Activated CD8-positive, alpha-beta memory T cell treated with anti-CD3 and anti-CD28 coated beads for 48 hours (primary cell): ENCODE measurements around the gene PAM.
"Not testable (repeated sequence)": the region's sequence is repeated elsewhere in the genome, so short reads cannot be mapped to it uniquely, and the experiment has no call there.

Experiments
- DNase-seq, 3 experiments: peaks; one replicate each; pipeline ENCODE4 v3.0.0-alpha.2; 2020; ENCODE audit warnings: low read depth in 2 of 3, low spot score in 2 of 3

The PAM gene

DNA sequence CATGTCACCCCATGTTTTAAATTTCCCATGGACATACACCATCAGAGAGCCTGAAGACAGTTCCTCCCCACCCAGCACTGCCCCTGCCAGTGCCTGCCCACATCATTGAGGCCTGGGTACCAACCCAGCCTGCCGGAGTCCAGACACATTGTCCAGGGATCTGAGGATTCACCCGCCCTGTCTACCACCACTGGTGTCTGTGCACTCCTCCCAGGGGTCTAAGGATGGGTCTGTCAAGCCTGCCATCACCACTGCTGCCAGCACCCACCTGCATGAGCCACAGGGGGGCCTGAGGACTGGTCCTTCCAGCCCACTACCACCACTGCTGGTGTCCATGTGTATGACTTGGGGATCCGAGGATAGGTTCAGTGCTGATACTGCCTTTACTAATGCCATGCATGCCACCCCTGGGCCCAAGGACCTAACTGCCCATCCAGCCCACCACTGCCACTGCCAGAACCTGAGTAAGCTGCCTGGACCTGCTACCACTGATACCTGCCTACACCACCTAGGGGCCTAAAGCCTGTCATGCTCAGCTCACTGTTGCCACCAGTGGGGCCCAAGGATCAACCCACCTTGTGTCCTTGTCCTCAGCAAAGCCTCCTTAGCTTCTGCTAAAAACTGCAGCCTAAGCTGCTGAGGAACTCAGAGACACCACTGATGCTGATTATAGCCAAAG is 227.0 kb downstream of the PAM start:
- DNase-seq: no peak

DNA sequence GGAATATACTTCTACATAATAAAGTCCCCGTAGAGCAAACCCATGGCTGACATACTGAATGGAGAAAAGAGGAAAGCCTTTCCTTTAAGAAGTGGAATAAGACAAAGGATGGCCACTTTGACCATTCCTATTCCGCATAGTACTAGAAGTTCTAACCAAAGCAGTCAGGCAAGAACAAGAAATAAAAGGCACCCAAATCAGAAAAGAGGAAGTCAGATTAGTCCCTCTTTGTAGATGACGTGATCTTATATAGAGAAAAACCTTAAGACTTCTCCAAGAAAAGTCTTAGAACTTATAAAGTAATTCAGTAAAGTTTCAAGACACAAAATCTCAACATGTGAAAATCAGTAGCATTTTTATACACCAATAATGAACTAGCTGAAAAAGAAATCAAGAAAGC is 231.0 kb downstream of the PAM start:
- DNase-seq: no peak

DNA sequence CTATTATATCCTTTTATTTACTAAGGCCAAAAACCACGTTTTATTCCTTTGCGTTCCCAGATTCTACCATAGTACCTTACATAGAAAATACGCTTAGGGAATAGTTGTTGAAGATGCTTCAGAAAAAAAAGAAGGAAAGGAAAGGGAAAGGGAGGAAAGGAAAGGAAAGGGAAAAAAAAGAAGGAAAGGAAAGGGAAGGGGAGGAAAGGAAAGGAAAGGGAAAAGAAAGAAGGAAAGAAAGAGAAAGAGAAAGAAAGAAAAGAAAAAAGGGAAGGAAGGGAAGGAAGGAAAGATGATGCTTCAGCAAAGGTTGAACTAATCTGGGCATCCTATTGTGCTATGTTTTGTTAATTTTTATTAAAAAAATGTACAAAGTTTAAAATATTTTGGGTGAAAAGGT is 233.4 kb downstream of the PAM start:
- DNase-seq: no peak

DNA sequence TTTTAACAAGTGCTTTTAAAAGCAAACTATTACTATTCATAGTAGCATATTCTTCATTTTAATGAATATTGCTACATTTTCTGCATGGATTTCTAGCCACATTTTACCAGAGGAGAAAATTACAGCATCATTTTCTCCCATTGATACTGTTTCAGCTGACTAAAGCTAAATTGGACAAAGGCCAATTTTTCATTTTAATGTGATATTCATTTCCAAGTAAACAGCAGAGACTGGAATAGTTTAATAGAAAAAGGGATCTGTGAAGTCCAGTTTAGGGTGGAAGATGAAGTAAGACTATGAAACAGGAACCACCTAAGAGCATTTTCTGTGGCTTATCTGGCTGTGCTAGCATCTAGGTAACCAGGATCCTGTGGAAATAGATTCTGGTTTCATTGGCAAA is 236.7 kb downstream of the PAM start:
- no peak for DNase-seq

DNA sequence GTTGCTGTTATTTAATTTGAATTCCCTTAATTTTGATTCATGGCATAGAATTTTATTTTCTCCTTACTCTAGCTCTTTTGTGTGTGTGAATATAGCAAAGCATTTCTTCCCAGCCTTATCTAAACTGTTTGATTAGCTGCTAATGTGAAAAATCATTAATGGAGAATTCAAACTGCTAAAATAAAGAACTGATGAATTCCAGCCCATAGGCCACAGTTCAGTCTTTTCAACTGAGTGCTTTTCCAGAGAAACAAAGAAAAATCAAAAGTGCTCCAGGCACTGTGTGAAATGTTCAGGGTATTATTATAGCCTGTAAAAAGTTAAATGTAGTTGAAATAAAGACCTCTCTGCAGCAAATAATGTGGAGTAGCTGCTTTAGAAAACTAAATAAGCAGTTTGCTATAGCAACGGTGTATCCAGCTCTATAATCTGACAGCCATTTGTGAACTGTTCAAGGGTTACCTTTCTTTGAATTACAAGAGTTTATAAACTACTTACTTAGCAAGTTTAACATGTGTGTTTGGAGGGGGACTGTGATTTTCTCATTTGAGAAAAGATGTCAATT is 241.0 kb downstream of the PAM start:
- no peak for DNase-seq

DNA sequence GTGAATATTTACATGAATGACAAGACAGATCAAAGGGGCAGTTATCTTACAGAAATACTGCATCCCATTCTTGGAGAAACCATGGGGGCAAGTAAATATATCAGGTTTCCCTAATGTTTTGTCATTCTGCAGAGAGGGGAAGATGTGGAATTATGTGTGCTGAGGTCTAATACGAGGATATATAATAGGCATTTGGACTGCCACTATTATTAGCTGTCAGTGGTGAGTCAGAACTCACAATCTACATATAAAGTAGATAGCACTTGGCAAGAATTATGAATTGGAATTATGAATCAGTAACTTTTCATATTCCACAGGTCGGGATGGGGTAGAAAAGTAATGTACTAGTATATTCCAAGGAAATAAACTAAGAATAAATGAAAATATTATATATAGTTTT is 243.1 kb downstream of the PAM start:
- DNase-seq: no peak

DNA sequence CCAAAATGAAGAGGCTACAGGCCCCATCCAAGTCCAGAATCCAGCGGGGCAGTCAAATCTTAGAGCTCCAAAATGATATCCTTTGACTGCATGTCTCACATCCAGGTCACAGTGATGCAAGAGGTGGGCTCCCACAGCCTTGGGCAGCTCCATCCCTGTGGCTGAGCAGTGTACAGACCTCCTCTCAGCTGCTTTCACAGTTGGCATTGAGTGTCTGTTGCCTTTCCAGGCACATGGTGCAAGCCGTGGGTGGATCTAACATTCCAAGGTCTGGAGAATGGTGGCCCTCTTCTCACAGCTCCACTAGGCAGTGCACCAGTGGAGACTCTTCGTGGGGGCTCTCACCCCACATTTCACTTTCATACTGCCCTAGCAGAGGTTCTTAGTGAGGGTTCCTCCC is 244.1 kb downstream of the PAM start:
- no peak for DNase-seq

DNA sequence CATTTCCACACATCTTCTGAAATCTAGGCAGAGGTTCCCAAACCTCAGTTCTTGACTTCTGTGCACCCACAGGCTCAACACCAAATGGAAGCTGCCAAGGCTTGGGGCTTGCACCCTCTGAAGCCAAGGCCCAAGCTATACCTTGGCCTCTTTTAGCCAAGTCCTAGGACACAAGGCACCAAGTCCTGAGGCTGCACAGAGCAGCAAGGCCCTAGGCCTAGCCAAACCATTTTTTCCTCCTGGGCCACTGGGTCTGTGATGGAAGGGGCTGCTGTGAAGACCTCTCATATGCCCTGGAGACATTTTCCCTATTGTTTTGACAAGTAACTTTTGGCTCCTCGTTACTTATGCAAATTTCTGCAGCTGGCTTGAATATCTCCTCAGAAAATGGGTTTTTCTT is 244.5 kb downstream of the PAM start:
- not testable (repeated sequence) for DNase-seq

DNA sequence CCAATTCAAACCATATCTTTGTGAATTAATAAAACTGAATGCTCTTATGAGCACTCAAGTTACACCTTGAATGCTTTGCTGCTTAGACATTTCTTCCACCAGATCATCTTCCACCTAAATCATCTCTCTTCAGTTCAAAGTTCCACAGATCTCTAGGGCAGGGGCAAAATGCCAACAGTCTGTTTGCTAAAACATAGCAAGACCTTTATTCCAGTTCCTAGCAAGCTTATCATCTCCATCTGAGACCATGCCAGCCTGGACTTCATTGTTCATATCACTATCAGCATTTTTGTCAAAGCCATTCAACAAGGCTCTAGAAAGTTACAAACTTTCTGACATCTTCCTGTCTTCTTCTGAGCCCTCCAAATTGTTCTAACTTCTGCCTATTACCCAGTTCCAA is 245.0 kb downstream of the PAM start:
- no peak for DNase-seq

DNA sequence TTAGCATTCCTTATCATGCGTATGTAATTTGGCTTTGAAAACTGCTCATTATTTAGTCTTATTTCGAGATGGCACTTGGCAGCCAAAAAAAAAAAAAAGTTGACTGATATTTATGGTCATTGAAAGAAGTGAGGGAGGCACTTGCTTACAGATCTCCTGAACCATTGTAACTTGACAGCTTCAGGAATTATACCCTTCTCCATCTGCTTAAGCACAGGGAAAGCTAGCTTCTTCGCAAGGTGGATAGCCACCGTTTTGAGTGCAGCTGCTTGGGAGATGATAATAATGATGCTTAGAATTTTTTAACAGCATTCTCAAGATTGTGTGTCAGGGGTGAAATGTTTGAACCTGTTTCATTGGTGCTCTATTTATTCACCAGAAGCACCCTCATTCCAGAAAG is 248.8 kb downstream of the PAM start:
- DNase-seq: no peak

DNA sequence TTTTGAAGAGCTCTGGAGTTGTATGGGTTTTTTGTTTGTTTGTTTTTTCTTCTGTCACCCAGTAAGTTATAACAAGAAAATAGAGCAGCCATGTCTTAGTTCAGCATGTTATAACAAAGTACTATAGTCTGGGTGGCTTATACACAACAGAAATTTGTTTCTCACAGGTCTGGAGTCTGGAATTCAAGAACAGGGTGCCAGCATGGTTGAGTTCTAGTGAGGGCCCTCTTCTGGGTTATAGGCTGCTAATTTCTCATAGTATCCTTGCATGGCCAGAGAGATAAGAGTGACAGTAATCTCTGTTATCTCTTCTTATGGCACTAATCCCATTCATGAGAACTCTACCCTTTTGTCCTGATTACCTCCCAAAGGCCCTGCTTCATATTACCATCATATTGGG is 250.2 kb downstream of the PAM start:
- DNase-seq: no peak

DNA sequence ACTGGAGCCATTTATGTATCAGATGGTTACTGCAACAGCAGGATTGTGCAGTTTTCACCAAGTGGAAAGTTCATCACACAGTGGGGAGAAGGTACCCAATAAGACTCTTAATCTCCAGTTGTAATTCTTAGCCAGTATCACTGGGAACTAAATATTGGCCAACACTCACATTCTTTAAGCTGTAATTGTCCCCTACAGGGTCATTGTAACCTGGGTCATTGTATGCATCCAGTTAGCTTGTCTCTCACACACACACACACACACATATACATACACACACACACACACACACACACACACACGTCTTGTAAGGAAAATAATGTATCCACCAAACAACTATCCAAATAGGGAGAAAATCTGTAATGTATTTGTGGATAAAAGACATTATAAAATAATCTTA is 251.8 kb downstream of the PAM start:
- DNase-seq: no peak

DNA sequence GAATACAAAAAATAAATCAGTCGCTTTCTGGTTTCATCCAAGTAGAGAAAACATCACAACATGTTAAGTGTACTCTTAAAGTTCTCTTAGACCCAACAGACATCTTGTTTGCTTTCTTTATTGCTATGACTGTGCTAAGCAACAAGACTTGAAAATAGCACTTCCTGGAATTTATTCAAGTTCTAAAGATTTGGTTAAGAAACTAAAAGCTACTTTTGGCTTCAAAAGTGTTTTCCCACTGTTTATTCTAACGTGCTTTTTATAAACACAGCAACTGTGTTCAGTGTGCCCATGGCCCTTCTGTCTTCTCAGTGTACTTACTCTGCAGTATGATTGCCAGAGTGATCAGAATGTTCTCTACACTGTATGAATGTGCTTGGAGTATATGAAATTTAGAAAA is 255.1 kb downstream of the PAM start:
- DNase-seq: no peak

DNA sequence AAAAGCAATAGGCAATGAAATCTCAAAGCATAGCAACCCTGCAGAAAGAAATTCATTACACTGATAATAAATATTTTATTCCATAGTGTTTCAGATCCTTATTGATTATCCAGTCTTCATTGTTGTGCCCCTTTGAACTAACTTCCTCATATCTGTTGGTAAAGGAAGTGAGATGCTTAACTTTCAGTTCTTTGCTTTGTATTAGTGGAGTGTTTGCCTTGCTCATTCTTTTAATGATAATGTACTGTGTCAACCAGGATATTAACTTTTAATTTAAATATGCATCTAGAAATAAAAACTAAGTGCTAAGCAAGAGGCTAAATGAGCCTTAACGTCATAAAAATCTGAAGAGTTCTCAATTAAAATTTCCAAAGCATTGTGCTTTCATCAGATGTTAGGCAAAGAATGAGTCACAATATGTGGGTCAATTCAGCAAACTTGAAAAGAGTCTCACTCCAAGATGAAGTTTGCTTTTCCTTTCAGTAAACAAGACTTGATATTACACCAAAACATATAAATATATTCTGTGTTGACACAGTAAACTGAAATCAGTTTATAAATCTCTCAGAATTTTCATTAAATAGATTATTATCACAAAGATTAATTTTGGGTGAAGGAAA is 258.9 kb downstream of the PAM start:
- no peak for DNase-seq

DNA sequence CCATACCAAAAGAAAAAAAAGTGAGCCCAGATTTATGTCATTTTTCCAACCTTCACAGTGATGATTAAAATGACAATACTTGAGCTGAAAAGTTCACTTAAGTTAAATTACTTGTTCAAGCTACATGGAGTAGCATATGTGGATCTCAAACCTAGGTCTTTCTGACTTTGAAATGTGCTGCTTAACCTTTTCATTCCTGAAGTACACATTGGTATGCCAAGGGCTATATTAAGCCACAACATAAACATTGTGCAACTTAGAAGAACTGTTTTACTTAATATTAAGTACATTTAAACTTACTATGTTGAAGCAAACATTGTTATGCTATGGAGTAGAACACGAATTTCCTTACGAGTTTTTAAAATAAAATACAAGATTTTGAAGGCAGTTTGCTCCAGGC is 259.9 kb downstream of the PAM start:
- DNase-seq: no peak

DNA sequence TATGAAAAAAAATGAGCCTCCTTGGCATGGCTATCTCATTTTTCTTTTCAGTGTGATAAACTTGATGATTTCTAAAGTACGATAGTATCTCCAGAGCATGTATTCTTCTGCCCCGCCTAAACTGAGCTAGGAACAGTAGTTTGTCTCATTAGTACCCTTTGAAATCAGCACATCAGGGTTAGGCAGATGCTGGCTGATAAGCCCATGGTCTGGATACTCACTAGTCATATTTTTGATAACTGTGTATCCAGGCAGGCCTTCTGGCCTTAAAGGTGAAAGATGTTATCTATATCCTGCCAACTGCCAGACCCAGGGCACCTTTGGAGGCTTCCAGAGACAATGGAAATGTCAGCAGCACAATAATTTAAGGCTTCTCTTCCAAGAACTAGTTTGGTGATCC is 261.1 kb downstream of the PAM start:
- DNase-seq: no peak

DNA sequence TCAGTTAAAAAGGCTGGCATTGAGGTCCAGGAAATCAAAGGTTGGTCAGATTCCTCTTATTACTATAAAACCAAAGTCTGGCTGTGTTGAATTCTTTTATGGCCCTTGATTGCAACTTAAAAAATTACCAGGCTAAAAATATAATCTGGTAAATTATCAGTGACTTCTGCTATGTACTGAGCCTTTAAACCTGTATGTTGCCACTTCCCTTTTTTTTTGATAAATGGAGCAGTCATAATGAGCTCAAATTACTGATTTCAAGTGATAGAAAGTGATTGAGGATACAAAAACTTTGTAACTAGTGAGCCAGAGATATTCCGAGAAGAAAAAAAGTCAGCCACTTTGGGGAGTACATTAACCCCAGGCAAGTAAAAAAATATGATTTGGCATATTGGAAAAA is 264.7 kb downstream of the PAM start:
- DNase-seq: no peak

DNA sequence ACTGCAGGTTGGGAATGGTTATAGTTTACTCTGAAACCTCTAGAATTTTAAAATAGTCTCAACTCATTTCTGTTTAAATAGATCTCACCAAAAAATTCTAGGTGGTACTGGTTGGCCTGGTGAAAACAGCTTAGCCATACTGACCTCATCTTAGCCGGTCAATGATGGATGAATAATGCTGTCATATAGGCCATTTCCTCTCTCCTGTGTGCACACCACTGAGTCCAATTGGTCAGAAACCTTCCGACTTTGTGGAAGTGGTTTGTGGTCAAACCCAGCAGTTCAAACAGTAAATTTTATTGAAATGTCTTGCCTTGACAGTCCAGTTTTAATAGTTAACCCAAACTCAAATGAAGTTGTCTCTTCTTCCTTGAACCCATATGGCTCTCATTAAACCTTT is 266.2 kb downstream of the PAM start:
- no peak for DNase-seq

DNA sequence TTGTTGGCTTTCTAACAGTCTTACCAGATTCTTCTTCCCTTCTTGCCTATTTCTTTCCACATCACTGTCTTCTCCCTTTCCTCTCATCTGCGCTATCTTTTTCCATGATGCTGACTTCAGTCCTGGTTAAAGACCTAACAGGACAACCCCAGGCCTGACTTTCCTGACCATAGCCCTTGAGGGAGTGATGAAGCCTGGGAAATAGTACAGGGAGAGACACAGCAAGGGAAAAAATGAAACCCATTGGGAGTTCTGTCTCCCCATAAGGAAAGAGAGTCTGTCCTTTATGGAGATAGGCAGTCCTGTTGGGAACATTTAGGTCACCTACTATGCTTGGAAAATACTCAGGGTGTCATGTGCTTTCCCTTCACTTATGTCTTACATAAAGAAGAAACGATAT is 272.2 kb downstream of the PAM start:
- DNase-seq: no peak

DNA sequence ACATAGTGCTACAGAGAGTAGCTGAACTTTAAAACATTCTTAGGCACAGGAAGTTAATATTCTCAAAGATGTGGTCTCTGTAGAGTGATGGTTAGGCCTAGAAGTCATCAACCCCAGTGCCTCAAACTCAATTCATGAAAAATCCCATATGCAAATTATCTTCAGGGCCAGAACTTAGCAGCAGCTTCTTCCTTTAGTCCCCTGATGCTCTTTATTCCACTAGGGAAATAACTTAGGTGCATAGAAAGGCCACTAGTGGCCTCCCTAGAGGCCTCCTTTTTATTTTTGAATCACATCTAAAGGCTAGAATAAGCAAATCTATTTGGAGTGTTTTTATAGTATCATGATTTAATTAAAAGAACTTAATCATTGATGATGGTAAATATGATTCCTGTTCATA is 276.5 kb downstream of the PAM start:
- no peak for DNase-seq

DNA sequence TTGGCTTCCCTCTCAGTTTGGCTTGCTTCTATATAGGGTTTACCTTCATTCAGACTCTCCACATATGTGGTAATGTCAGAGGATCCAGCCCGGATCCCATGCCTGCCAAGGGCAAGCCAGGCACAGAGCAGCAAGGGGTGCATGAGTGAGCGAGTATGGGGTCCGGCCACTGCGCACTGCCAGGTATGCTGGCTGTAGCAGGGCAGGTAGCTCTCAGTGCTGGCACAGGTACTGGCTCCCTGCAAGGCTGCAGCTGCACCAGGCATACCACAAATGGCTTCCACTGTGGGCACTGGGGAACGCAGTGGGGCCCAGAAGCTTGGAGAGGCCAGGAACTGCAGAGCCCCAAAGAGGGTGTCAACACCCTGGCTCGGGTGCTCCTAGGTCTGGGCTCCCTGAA is 278.6 kb downstream of the PAM start:
- no peak for DNase-seq

DNA sequence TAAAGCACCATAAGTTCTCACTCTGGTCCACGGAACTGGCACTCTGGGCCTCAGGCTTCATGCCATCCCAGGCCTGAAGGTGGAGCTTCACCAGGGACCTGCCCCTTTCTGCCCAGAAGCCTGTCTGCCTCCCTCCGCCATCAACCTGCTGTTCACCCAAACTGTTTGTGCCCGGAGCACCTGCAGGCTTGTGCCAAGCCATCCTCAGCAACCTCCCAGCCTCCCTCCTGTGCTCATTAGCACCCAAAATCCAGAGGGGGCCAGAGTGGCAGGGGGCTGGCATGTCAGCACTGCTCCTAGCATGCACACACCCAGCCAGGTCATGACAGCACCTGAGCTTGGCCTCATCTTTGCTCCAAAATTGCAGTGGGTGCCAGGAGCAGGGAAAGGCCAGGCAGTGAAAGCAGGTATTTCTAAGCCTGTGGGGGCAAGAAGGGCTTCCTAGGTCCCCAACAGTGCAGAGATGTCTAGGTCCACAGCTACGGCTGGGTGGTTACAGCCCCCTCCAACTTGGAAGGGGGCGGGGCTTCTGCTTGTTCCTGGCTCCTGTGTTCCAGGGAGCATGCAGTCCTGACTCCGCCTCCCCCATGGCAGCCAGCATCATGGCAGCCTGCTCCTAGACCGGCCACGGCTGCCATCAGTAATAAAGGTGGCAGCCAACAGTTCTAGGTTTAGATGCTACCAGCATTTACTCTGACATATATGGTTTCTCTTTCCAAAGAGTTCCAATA is 279.7 kb downstream of the PAM start:
- no peak for DNase-seq
